ENCODE data around the gene CNKSR2. TPM values are rescaled to one million over a fixed set of nuclear protein-coding genes. Genes with fewer than 3 reads are reported as not detected.
"Not testable (repeated sequence)": the region's sequence is repeated elsewhere in the genome, so short reads cannot be mapped to it uniquely, and the experiment has no call there.

CNKSR2 gene
- total RNA-seq, 1 donor from 2014 or later, result 7.2 TPM

DNA sequence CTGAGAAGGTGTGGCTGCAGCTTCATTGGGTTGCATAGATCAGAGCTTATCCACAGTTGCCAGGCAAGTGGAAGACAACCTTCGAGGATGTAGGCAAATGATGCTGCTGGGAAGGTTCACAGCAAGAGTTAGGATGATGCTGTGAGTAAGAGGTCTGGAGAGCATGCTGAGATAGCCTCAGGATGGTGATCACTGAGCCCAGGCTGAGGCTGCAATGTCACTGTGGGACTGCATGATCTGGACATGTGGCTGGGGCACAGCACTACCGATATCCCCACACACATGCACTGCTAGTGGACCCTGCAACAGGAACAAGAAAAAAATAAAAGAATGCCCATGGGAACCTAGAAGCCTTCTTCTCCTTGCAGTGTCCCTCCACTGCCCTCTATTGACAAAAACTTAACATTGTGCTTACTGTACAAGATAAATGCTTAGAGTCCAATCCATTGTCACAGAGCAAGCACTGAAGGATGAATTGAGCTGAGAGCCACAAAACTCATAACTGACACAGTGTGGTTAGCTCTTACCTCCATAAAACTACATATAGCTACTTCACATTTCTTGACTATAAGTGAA is 105.6 kb downstream of the CNKSR2 start:
- intact Hi-C loops (cut with DNase I), result no loop called here
- no peak overlapping the region for H3K4me3 ChIP-seq
- H3K9me3 ChIP-seq, result no peaks in the 10 kb centered on the region
- DNase-seq, result no peak
- TF ChIP-seq, protein P1, sequence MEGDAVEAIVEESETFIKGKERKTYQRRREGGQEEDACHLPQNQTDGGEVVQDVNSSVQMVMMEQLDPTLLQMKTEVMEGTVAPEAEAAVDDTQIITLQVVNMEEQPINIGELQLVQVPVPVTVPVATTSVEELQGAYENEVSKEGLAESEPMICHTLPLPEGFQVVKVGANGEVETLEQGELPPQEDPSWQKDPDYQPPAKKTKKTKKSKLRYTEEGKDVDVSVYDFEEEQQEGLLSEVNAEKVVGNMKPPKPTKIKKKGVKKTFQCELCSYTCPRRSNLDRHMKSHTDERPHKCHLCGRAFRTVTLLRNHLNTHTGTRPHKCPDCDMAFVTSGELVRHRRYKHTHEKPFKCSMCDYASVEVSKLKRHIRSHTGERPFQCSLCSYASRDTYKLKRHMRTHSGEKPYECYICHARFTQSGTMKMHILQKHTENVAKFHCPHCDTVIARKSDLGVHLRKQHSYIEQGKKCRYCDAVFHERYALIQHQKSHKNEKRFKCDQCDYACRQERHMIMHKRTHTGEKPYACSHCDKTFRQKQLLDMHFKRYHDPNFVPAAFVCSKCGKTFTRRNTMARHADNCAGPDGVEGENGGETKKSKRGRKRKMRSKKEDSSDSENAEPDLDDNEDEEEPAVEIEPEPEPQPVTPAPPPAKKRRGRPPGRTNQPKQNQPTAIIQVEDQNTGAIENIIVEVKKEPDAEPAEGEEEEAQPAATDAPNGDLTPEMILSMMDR (IDR thresholded peaks at IDR 0.05), result peak; percentile 52
- H3K27ac ChIP-seq, result no peak overlapping the region
- H3K36me3 ChIP-seq, result no peaks in the 10 kb centered on the region
- no peaks in the 10 kb centered on the region for H3K4me1 ChIP-seq
- no peaks in the 10 kb centered on the region for H3K27me3 ChIP-seq
- ATAC-seq, result peak; percentile 77

- H3K27me3 ChIP-seq, result no peaks in the 10 kb centered on the region
- H3K4me1 ChIP-seq, result no peaks in the 10 kb centered on the region
- no peak for DNase-seq
- intact Hi-C loops (cut with DNase I), result no loop called here
- H3K9me3 ChIP-seq, result no peaks in the 10 kb centered on the region
- H3K27ac ChIP-seq, result no peak overlapping the region
- no peak overlapping the region for H3K4me3 ChIP-seq
- no peak for ATAC-seq
- H3K36me3 ChIP-seq, result no peaks in the 10 kb centered on the region
- TF ChIP-seq, protein P1 (IDR thresholded peaks at IDR 0.05), result no peak
Measured at GRCh38 chrX:21481761-21482160, 107.5 kb downstream of the CNKSR2 start.

DNA sequence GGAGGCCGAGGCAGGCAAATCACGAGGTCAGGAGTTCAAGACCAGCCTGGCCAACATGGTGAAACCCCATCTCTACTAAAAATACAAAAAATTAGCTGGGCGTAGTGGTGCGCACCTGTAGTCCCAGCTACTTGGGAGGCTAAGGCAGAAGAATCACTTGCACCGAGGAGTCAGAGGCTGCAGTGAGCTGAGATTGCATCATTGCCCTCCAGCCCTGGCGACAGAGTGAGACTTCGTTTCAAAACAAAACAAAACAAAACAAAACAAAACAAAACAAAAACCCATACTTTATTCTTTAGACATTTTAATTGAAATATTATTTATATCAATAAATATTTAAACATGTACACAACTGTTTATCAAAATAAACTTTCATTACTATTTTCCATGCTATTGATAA is 109.8 kb downstream of the CNKSR2 start:
- H3K4me1 ChIP-seq; ATAC-seq; intact Hi-C loops (cut with DNase I); DNase-seq; H3K27ac ChIP-seq; H3K27me3 ChIP-seq; H3K36me3 ChIP-seq; H3K9me3 ChIP-seq; H3K4me3 ChIP-seq: not testable (repeated sequence)

DNA sequence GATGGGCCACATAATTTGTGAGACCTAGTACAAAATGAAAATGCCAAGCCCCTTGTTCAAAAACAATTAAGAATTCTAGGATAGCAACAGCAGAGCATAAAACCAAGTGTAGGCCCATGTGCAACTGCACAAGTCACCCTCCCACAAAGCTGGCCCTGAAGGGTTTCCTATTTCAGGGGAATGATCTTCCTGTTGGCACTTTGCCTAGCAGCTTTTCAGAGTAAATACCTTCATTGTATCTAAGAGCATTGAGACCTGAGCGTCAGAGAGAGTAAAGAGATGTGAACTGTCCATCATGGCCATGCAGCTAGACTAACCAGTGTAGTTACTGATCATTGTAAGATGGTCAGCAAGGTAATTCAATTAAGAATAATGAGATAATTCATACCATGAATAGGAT is 113.6 kb downstream of the CNKSR2 start:
- H3K4me1 ChIP-seq, result no peaks in the 10 kb centered on the region
- TF ChIP-seq, protein P1 (IDR thresholded peaks at IDR 0.05), result no peak
- DNase-seq, result no peak
- intact Hi-C loops (cut with DNase I), result no loop called here
- no peak for ATAC-seq
- H3K27ac ChIP-seq, result no peak overlapping the region
- H3K36me3 ChIP-seq, result no peaks in the 10 kb centered on the region
- H3K27me3 ChIP-seq, result no peaks in the 10 kb centered on the region
- H3K4me3 ChIP-seq, result no peak overlapping the region
- H3K9me3 ChIP-seq, result no peaks in the 10 kb centered on the region

DNA sequence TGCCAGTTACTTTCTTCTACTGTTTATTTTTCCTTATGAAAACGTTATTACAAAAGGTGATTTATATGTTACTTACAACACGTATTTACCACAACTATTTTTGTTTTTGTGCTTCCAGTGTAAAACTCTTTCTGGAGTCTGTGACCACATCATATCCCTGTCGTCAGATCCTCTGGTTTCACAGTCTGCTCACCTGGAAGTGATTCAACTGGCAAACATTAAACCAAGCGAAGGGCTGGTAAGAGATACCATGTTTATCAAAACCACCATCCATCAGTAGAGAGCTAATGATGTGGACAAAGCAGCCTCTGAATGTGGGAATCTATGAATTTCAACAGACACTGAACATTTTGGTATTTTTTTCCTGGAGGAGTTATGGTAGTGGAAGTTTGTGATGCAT is 116.1 kb downstream of the CNKSR2 start:
- TF ChIP-seq, protein P1 (IDR thresholded peaks at IDR 0.05), result no peak
- no peak for DNase-seq
- H3K27me3 ChIP-seq, result no peaks in the 10 kb centered on the region
- no peaks in the 10 kb centered on the region for H3K4me1 ChIP-seq
- no peak overlapping the region for H3K27ac ChIP-seq
- intact Hi-C loops (cut with DNase I), result no loop called here
- no peak for ATAC-seq
- no peak overlapping the region for H3K4me3 ChIP-seq
- no peaks in the 10 kb centered on the region for H3K36me3 ChIP-seq
- no peaks in the 10 kb centered on the region for H3K9me3 ChIP-seq

GRCh38 chrX:21493226-21493830 is 119.1 kb downstream of the CNKSR2 start:
- Histone ChIP-seq H3K27ac (no peak overlapping the region), H3K27me3 (no peaks in the 10 kb centered on the region), H3K4me3 (no peak overlapping the region), H3K36me3 (no peaks in the 10 kb centered on the region), H3K9me3 (no peaks in the 10 kb centered on the region), H3K4me1 (no peaks in the 10 kb centered on the region)
- ATAC-seq, result no peak
- intact Hi-C loops (cut with DNase I), result no loop called here
- no peak for DNase-seq
- TF ChIP-seq, protein P1 (IDR thresholded peaks at IDR 0.05), result no peak
